CD4-positive, alpha-beta T cell treated with Interleukin-12 subunit alpha and Interleukin-12 subunit beta, for 1 hour (primary cell): Measurements from ENCODE around the gene ACACB.

Experiments
- DNase-seq: peaks from one replicate; pipeline ENCODE4 v3.0.0-alpha.2; 2020

The ACACB gene

GRCh38 chr12:109182041-109182839 lies 65.9 kb downstream of the ACACB start:
- DNase-seq = no peak

DNA sequence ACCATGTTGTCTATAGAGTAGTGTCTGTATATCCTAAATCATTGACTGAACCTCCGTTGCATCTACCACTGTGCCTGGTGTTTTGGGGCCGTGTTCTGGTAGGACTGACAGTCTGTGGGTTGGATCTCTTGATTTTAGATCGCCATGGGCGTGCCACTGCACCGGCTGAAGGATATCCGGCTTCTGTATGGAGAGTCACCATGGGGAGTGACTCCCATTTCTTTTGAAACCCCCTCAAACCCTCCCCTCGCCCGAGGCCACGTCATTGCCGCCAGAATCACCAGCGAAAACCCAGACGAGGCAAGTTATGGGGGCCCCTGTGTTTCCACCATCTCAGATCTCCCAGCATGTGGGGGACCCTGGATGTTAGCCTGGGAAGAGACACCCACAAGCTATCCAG lies 69.1 kb downstream of the ACACB start:
- no peak for DNase-seq

DNA sequence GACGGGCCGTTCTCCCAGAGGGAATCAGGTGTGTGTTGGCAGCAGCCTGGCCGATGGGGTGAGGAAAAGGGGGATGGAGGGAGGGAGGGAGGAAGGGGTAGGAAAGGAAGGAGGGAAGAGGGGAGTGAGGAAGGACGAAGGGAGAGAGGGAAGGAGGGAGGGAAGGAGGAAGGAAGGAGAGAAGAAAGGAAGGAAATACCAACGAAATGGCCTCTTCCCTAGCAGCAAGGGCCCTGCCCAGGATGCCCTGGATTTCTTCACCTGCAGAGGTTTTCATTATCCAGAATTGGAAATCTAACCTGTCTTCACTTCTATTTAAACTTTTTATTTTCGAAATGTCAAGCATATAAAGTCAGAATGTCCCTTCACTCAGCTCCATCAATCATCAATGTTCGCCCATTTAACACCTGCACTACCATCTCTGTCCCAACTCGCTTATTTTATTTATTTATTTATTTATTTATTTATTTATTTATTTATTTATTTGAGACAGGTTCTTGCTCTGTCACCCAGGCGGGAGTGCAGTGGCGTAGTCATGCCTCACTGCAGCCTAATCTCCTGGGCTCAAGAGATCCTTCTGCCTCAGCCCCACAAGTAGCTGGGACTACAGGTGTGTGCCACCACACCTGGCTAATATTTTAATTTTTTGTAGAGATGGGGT lies 70.7 kb downstream of the ACACB start:
- DNase-seq = no peak

GRCh38 chr12:109188108-109188712 lies 71.8 kb downstream of the ACACB start:
- DNase-seq = no peak

DNA sequence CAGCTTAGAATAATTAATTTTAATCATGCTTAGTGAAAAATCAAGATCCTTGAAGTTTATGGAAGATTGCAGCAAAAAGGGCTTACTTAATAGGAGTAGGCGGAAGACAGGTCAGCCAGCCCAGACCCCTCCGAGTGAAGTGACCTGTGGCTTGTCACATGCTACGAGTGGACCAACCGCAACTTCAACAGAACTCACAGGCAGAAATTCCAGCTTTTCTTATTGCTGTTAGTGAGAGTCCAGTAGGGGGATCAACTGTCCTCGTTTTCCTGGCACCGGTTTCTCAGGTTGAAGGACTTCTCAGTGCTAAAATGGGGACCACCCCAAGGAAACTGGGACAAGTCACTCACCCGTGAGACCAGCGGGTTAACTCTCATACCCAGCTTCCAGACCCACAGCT lies 72.9 kb downstream of the ACACB start:
- DNase-seq = no peak

- no peak for DNase-seq
Measured at GRCh38 chr12:109191621-109192250, 75.3 kb downstream of the ACACB start.

GRCh38 chr12:109192358-109192757 lies 76.0 kb downstream of the ACACB start:
- DNase-seq = no peak

GRCh38 chr12:109193896-109194295 lies 77.5 kb downstream of the ACACB start:
- DNase-seq = no peak

DNA sequence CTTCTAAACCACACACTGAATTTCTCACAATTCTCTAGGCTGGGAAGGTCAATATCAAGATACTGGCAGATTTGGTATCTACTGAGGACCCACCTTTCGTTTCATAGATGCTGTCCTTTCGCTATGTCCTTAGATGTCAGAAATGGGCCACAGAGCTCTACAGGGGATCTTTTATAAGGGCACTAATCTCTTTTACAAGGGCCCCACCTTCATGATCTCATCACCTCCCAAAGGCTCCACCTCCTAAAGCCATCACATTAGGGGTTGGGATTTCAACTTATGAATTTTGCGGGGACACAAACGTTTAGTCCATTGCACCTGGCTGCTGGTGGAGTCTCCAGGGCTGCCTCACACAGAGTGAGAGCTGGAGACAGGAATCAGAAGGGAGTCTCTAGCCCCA lies 79.9 kb downstream of the ACACB start:
- no peak for DNase-seq

- DNase-seq = no peak
Measured at GRCh38 chr12:109197327-109197726, 80.9 kb downstream of the ACACB start.

GRCh38 chr12:109199324-109199723 lies 82.9 kb downstream of the ACACB start:
- no peak for DNase-seq

DNA sequence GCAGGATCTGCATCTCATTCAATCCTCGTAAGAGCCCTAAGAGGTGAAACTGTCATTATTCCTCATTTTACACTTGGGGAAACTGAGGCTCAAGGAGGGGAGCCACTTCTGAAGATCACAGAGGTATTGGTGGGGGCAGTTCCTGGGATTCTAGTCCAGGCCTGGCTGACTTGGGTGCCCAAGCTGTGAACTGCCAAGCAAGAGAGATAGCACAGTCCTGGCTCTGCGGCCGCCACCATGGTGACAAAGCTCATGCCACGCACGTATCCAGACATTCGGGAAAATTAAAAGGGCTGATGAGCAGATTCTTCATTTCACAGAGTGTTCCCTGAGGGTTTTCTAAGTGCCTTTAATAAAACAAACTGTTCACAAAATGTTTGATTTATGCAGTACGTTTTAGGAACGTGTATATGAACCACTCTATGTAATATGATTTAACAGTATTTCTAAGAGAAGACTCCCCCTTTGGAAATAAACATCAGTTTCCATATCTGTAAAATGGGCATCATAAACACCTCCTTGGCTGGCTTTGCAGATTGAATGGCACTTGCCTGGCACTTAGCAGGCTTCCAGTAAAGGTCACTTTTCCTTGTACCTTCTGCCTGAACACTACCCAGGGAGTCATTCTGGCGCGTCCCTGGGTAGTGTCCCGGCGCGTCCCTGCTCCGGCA lies 84.6 kb downstream of the ACACB start:
- no peak for DNase-seq

DNA sequence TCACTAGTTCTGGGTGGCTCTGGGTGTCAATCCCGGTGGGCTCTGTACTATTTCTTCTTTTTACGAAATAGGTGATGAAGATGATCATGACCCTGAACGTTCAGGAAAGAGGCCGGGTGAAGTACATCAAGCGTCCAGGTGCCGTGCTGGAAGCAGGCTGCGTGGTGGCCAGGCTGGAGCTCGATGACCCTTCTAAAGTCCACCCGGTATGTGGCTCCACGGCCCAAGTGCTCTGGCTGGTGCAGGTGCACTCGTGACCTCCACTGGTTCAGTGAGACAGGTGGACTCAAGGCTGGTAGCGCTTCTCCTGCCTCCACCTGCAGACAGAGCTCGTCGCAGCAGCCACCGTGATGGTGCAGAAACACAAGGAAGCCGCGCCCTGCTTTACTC lies 85.1 kb downstream of the ACACB start:
- DNase-seq = no peak

GRCh38 chr12:109202770-109203169 lies 86.4 kb downstream of the ACACB start:
- no peak for DNase-seq

GRCh38 chr12:109203480-109203879 lies 87.1 kb downstream of the ACACB start:
- DNase-seq = no peak

GRCh38 chr12:109209082-109209481 lies 92.7 kb downstream of the ACACB start:
- no peak for DNase-seq

DNA sequence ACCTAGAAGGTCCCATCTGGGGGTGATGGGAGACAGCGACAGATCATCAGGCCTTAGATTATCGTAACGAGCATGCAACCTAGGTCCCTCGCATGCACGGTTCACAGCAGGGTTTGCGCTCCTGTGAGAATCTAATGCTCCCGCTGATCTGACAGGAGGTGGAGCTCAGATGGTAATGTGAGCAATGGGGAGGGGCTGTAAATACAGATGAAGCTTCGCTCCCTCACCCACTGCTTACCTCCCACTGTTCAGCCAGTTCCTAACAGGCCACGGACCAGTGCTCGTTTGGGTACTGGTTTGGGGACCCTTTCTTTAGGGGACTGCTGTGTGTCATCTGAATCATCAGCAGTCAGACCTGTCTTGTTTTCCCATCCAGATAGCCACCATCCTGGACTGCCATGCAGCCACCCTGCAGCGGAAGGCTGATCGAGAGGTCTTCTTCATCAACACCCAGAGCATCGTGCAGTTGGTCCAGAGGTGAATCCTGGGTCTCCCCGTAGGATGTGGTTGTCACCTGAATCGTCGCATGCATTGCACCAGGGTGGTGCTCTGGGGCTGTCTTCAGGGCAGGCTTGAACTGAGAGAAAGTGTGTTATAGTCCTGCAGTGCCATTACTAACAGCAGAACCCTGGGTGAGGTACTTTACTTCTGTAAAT lies 96.2 kb downstream of the ACACB start:
- no peak for DNase-seq

- no peak for DNase-seq
Measured at GRCh38 chr12:109214131-109214530, 97.7 kb downstream of the ACACB start.

DNA sequence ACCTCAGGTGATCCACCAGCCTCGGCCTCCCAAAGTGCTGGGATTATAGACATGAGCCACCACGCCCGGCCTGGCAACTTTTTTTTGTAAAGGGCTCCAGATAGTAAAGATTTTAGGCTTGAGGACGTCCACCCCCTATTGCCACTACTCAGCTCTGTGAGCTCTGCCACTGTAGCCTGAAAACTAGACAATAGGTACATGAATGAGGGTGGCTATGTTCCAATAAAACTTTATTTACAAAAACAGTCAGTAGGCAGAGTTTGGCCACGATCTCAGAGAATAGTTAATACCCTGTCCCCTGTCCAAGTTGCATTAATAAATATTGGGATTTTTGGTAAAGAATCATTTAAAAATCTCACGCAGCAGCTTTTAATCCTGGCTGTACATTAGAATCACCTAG lies 102.6 kb downstream of the ACACB start:
- DNase-seq = no peak

- no peak for DNase-seq
Measured at GRCh38 chr12:109219938-109220337, 103.6 kb downstream of the ACACB start.

GRCh38 chr12:109221277-109221931 lies 105.0 kb downstream of the ACACB start:
- no peak for DNase-seq

- no peak for DNase-seq
Measured at GRCh38 chr12:109222062-109222461, 105.7 kb downstream of the ACACB start.
